Activated naive CD8-positive, alpha-beta T cell treated with anti-CD3 and anti-CD28 coated beads for 36 hours (primary cell): Measurements from ENCODE around the gene SUN2. TPM values are rescaled to one million over a fixed set of nuclear protein-coding genes. Genes with fewer than 3 reads are reported as not detected.

Source experiments
- DNase-seq: peaks from one replicate; pipeline ENCODE4 v3.0.0; 2021
- H3K27ac Mint-ChIP-seq: one replicate; pipeline ENCODE4 v1.8.0; 2022; ENCODE audit warnings: mild to moderate bottlenecking, moderate library complexity, mixed read lengths
- H3K27me3 Mint-ChIP-seq: one replicate; pipeline ENCODE4 v1.8.0; 2022; ENCODE audit warnings: mild to moderate bottlenecking, mixed read lengths
- H3K36me3 Mint-ChIP-seq: one replicate; pipeline ENCODE4 v1.8.0; 2021; ENCODE audit warnings: mild to moderate bottlenecking, mixed read lengths
- H3K4me1 Mint-ChIP-seq: one replicate; pipeline ENCODE4 v1.8.0; 2021; ENCODE audit warnings: mixed read lengths
- H3K4me3 Mint-ChIP-seq: one replicate; pipeline ENCODE4 v1.8.0; 2022; ENCODE audit warnings: mild to moderate bottlenecking, moderate library complexity, mixed read lengths
- H3K9me3 Mint-ChIP-seq: one replicate; pipeline ENCODE4 v1.8.0; 2022; ENCODE audit warnings: mixed read lengths
- total RNA-seq, 2 experiments: library from RNA; stranded (reverse); gene quantifications; one replicate each; pipeline ENCODE4 v1.2.3, GENCODE V29; 2021

Gene SUN2
- total RNA-seq, 2 experiments from 2014 or later = 72.3 to 74.2 TPM

DNA sequence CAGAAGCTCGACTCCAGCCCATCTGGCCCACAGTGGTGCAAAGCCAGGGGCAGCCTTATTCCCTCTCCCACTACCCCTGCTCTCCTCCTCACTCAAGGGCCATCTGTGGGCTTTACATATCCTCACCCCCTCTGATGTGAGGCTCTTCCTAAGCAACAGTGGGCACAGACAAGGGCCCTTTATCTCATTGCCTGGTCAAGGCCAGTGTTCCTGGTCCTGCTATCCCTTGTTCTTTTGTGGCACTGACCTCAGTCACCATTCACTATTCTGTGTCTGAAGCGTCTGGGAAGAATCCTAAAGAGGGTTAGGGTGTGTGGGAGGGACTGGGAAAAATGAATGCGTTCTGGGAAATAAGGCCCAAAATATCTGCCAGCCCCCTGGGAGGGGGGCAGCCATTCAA, 30.8 kb upstream of the SUN2 start:
- Mint-ChIP-seq H3K27me3 (no peaks in the 10 kb centered on the region), H3K9me3 (no peaks in the 10 kb centered on the region), H3K36me3 (no peaks in the 10 kb centered on the region), H3K27ac (no peak overlapping the region), H3K4me1 (peaks cover 3% of the 10 kb centered on the region), H3K4me3 (no peak overlapping the region)
- no peak for DNase-seq

DNA sequence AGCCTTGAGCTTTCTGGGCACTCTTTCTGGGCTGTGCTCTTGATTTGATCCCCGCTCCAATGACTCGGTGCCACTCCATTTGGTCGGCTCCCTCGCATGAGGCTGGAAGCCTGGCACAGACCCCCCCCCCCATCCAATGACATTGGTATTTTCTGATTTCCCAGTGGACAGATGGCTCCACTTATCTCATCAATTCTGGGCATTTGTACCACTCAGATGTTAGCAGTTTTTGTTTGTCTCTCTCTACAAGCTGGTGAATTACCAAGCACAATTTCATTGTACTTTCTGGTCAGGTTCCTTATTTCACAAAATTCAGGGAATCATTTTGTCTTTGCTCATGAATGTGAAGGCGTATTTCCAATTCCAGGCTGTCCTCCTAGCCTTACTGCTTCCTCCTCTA, 29.1 kb upstream of the SUN2 start:
- DNase-seq = no peak
- peaks cover 3% of the 10 kb centered on the region for H3K4me1 Mint-ChIP-seq
- no peaks in the 10 kb centered on the region for H3K36me3 Mint-ChIP-seq
- H3K4me3 Mint-ChIP-seq = no peak overlapping the region
- H3K27me3 Mint-ChIP-seq = no peaks in the 10 kb centered on the region
- no peaks in the 10 kb centered on the region for H3K9me3 Mint-ChIP-seq
- no peak overlapping the region for H3K27ac Mint-ChIP-seq

- Mint-ChIP-seq H3K4me1 (peaks cover 3% of the 10 kb centered on the region), H3K27me3 (no peaks in the 10 kb centered on the region), H3K4me3 (no peak overlapping the region), H3K9me3 (no peaks in the 10 kb centered on the region), H3K36me3 (no peaks in the 10 kb centered on the region), H3K27ac (no peak overlapping the region)
- no peak for DNase-seq
These were observed 28.2 kb upstream of the SUN2 start for GRCh38 chr22:38784035-38784434.

DNA sequence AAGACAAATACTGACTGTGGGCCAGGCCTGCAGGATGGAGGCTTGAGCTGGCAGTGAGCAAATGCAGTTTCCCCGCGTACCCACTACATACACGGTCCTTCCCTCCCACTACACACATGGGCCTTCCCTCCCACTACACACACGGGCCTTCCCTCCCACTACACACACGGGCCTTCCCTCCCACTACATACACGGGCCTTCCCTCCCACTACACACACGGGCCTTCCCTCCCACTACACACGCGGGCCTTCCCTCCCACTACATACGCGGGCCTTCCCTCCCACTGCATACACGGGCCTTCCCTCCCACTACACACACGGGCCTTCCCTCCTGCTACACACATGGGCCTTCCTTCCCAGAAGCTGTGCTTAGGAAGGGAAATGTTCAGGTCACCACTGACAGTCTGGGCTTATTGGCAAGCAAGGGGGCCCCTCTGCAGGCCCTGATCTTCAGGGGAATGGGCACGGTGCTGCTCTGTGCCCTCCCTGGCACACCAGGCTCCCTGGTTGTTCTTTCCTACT, 27.4 kb upstream of the SUN2 start:
- no peaks in the 10 kb centered on the region for H3K9me3 Mint-ChIP-seq
- H3K4me3 Mint-ChIP-seq = no peak overlapping the region
- DNase-seq = no peak
- no peaks in the 10 kb centered on the region for H3K27me3 Mint-ChIP-seq
- H3K4me1 Mint-ChIP-seq = no peaks in the 10 kb centered on the region
- no peaks in the 10 kb centered on the region for H3K36me3 Mint-ChIP-seq
- H3K27ac Mint-ChIP-seq = no peak overlapping the region

- no peaks in the 10 kb centered on the region for H3K4me1 Mint-ChIP-seq
- H3K9me3 Mint-ChIP-seq = no peaks in the 10 kb centered on the region
- no peaks in the 10 kb centered on the region for H3K27me3 Mint-ChIP-seq
- H3K36me3 Mint-ChIP-seq = no peaks in the 10 kb centered on the region
- DNase-seq = no peak
- H3K4me3 Mint-ChIP-seq = no peak overlapping the region
- H3K27ac Mint-ChIP-seq = no peak overlapping the region
These were observed 26.8 kb upstream of the SUN2 start for GRCh38 chr22:38782402-38783094.

DNA sequence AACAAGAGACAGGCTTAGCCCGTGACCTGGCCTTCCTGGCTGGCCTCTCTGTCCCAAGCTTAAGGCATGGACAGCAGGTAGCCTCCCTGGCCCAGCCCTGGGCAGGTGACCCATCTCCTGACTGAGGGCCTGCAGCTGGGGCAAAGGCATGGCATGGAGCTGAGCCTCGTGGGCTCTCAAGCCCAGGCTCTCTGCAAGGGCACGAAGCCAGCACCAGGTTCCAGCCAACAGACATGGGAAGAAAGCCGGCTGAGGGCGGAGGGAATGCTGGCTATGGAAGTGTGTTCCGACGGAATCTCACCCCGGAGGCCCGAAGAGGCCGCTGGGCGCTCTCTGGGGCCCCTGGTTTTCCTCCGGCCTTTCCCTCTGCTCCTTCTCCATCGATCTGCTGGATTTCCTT, 25.2 kb upstream of the SUN2 start:
- Mint-ChIP-seq H3K36me3 (no peaks in the 10 kb centered on the region), H3K9me3 (no peaks in the 10 kb centered on the region), H3K4me1 (no peaks in the 10 kb centered on the region)

GRCh38 chr22:38777087-38777671, 21.4 kb upstream of the SUN2 start:
- Mint-ChIP-seq H3K4me1 (peaks cover 8% of the 10 kb centered on the region), H3K4me3 (no peak overlapping the region), H3K27me3 (no peaks in the 10 kb centered on the region), H3K9me3 (no peaks in the 10 kb centered on the region), H3K27ac (no peak overlapping the region), H3K36me3 (no peaks in the 10 kb centered on the region)
- no peak for DNase-seq

More for the DNA sequence above, 25.2 kb upstream of the SUN2 start:
- Mint-ChIP-seq H3K27me3 (no peaks in the 10 kb centered on the region), H3K27ac (no peak overlapping the region), H3K4me3 (no peak overlapping the region)
- no peak for DNase-seq

GRCh38 chr22:38776086-38776485, 20.3 kb upstream of the SUN2 start:
- no peaks in the 10 kb centered on the region for H3K36me3 Mint-ChIP-seq
- no peak overlapping the region for H3K27ac Mint-ChIP-seq
- H3K4me1 Mint-ChIP-seq = peaks cover 8% of the 10 kb centered on the region
- no peak for DNase-seq
- H3K27me3 Mint-ChIP-seq = no peaks in the 10 kb centered on the region
- H3K4me3 Mint-ChIP-seq = no peak overlapping the region
- no peaks in the 10 kb centered on the region for H3K9me3 Mint-ChIP-seq

GRCh38 chr22:38775656-38776055, 19.9 kb upstream of the SUN2 start:
- no peaks in the 10 kb centered on the region for H3K36me3 Mint-ChIP-seq
- H3K4me3 Mint-ChIP-seq = no peak overlapping the region
- no peak for DNase-seq
- H3K9me3 Mint-ChIP-seq = no peaks in the 10 kb centered on the region
- H3K4me1 Mint-ChIP-seq = peaks cover 8% of the 10 kb centered on the region
- no peak overlapping the region for H3K27ac Mint-ChIP-seq
- H3K27me3 Mint-ChIP-seq = no peaks in the 10 kb centered on the region

DNA sequence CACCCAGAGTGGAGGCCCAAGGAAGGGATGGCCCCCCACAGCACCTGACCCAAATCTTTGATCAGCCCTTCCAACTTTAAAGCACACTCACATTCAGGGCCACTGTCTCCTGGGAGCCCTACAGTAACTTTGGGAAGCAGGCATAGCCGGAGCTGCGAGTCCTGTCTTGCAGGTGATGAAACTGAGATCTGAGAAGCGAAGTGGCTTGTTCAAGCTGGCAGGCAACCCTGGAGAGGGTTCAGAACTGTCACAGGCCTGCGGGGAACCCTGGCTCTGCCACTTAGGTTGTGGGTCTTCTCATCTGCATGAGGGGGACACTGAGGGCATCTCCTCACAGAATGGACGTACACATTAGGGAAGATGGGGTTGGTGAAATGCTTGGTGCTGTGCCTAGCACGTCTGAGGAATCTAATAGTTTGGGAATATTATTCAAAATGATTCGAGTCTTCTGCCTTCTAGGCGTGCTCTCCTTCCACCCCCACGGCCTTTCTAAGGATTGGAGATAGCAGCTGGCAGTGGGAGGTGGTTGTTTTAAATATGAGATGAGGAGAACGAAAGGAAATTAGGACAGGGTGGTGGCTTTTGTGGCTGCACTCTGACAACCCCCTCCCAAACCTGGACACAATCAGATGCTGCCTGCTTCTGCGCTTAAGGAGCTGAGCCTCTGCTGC, 18.8 kb upstream of the SUN2 start:
- peaks cover 8% of the 10 kb centered on the region for H3K4me1 Mint-ChIP-seq
- H3K27me3 Mint-ChIP-seq = no peaks in the 10 kb centered on the region
- no peaks in the 10 kb centered on the region for H3K9me3 Mint-ChIP-seq
- no peak overlapping the region for H3K27ac Mint-ChIP-seq
- no peak for DNase-seq
- H3K36me3 Mint-ChIP-seq = no peaks in the 10 kb centered on the region
- no peak overlapping the region for H3K4me3 Mint-ChIP-seq

DNA sequence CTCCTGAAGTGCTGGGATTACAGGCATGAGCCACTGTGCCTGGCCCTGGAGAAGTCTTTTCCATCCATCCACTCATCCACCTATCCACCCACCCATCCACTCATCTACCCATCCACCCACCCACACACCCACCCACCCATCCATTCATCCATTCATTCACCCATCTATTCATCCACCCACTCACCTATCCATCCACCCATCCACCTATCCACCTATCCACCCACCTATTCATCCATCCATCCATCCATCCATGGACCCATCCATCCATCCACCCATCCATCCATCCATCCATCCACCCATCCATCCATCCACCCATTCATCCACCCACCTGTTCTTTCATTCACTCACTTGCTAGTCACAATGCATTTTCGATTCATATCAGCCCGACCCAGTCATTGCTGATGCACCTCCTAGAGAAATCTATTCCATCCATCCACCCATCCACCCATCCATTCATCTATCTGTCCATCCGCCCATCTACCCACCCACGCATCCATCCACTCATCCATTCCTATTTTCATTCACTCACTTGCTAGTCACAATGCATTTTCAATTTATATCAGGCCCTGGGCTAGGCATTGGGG, 17.7 kb upstream of the SUN2 start:
- Mint-ChIP-seq H3K27me3 (no peaks in the 10 kb centered on the region), H3K27ac (no peak overlapping the region), H3K4me1 (peaks cover 10% of the 10 kb centered on the region), H3K9me3 (no peaks in the 10 kb centered on the region), H3K36me3 (no peaks in the 10 kb centered on the region), H3K4me3 (no peak overlapping the region)
- DNase-seq = no peak

DNA sequence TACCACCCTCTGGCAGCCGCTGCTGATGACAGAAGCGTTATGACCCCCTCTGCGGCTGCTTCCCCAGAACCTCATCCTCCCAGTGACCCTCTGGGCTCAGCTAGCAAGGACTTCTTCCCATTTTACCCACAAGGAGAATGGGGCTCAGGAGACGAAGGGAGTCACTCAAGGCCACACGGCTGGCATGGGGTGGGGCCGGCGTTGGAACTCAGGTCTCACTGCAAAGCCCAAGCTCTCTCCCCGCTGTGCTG, 16.8 kb upstream of the SUN2 start:
- no peaks in the 10 kb centered on the region for H3K27me3 Mint-ChIP-seq
- no peak for DNase-seq
- no peaks in the 10 kb centered on the region for H3K36me3 Mint-ChIP-seq
- H3K27ac Mint-ChIP-seq = no peak overlapping the region
- peaks cover 10% of the 10 kb centered on the region for H3K4me1 Mint-ChIP-seq
- no peaks in the 10 kb centered on the region for H3K9me3 Mint-ChIP-seq
- H3K4me3 Mint-ChIP-seq = no peak overlapping the region

GRCh38 chr22:38770257-38770949, 14.6 kb upstream of the SUN2 start:
- no peaks in the 10 kb centered on the region for H3K36me3 Mint-ChIP-seq
- H3K4me1 Mint-ChIP-seq = peaks cover 10% of the 10 kb centered on the region
- H3K27me3 Mint-ChIP-seq = no peaks in the 10 kb centered on the region
- H3K4me3 Mint-ChIP-seq = no peak overlapping the region
- H3K27ac Mint-ChIP-seq = no peak overlapping the region
- DNase-seq = no peak
- H3K9me3 Mint-ChIP-seq = no peaks in the 10 kb centered on the region

DNA sequence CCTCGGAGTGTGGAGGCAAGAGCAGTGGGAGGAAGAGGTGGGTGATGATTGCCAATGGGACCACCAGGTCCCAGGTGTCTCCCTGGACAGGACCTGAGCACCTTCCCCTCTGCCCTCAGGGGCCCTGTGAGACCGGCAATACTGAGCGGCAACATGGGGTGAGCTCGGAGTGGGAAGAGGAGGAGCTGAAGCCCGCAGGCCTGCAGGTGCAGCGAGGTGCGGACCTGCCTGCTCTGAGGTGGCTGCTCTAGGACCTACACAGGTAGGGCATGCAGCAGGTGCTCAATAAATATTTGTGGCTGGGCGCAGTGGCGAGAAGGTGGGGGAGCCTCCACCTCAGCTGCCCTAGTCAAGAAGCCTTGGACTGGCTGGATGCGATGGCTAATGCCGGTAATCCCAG, 12.2 kb upstream of the SUN2 start:
- peaks cover 4% of the 10 kb centered on the region for H3K4me1 Mint-ChIP-seq
- H3K9me3 Mint-ChIP-seq = no peaks in the 10 kb centered on the region

GRCh38 chr22:38767313-38767712, 11.5 kb upstream of the SUN2 start:
- Mint-ChIP-seq H3K27me3 (no peaks in the 10 kb centered on the region), H3K36me3 (no peaks in the 10 kb centered on the region), H3K27ac (no peak overlapping the region), H3K4me1 (peaks cover 4% of the 10 kb centered on the region), H3K9me3 (no peaks in the 10 kb centered on the region), H3K4me3 (no peak overlapping the region)
- DNase-seq = no peak

More for the DNA sequence above, 12.2 kb upstream of the SUN2 start:
- no peaks in the 10 kb centered on the region for H3K36me3 Mint-ChIP-seq
- no peak overlapping the region for H3K27ac Mint-ChIP-seq
- DNase-seq = no peak
- H3K27me3 Mint-ChIP-seq = no peaks in the 10 kb centered on the region
- H3K4me3 Mint-ChIP-seq = no peak overlapping the region
